Lower leg skin (tissue), 3 donors: ENCODE measurements around the gene PLD1.

ENCODE experiments used
- POLR2A ChIP-seq, 2 donors: fragments of 450-650 bp; IDR thresholded peaks; one replicate each; pipeline ENCODE4 v1.6.1; 2016 to 2017; ENCODE audit warnings: antibody characterized with exemption in 2 of 2, mild to moderate bottlenecking in 1 of 2, moderate library complexity in 1 of 2
- TF ChIP-seq, protein P1 (sequence below), 3 donors: fragments of 450-650 bp; IDR thresholded peaks; one replicate each; pipeline ENCODE4 v1.5.1; 2016; ENCODE audit warnings: antibody characterized with exemption in 3 of 3, mild to moderate bottlenecking in 3 of 3, moderate library complexity in 2 of 3

DNA sequence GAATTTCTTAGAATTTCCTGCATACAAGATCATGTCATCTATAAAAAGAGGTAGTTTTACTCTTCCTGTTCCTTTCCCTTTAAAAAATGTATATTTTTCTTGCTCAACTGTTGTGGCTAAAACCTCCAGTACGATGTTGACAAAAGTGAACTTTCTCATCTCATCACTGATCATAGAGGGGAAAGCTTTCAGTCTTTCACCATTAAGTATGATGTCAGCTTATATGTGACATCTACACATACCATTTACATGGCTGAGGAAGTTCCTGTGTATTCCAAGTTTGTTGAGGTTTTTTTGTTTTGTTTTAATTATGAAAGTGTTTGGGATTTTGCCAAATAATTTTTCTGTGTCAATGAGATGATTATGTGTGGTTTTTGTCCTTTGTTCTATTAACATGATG is 173.6 kb downstream of the PLD1 start:
- TF ChIP-seq, protein P1, sequence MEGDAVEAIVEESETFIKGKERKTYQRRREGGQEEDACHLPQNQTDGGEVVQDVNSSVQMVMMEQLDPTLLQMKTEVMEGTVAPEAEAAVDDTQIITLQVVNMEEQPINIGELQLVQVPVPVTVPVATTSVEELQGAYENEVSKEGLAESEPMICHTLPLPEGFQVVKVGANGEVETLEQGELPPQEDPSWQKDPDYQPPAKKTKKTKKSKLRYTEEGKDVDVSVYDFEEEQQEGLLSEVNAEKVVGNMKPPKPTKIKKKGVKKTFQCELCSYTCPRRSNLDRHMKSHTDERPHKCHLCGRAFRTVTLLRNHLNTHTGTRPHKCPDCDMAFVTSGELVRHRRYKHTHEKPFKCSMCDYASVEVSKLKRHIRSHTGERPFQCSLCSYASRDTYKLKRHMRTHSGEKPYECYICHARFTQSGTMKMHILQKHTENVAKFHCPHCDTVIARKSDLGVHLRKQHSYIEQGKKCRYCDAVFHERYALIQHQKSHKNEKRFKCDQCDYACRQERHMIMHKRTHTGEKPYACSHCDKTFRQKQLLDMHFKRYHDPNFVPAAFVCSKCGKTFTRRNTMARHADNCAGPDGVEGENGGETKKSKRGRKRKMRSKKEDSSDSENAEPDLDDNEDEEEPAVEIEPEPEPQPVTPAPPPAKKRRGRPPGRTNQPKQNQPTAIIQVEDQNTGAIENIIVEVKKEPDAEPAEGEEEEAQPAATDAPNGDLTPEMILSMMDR (IDR thresholded peaks at IDR 0.05): no peak
- no peak for TF ChIP-seq POLR2A (IDR thresholded peaks at IDR 0.05)
